Body of pancreas (tissue), 4 donors: ENCODE results near the gene PNPLA6. TPM values are rescaled to one million over a fixed set of nuclear protein-coding genes. Genes with fewer than 3 reads are reported as not detected.

Experiments
- ATAC-seq: fragments of 150-250 bp; one replicate; pipeline ENCODE4 v1.9.1; 2016
- DNase-seq, 4 donors: peaks; one replicate each; pipeline ENCODE4 v3.0.0-alpha.2; 2019
- H3K27ac ChIP-seq, 4 donors: fragments of 200-600 bp; sonication (generic); 1 replicate in 3 of 4; 2 replicates in 1 of 4; pipeline versions ENCODE4 v1.5.1 to v1.6.1; 2016 to 2019; ENCODE audit warnings: mild to moderate bottlenecking in 1 of 4, mixed read lengths in 1 of 4, moderate library complexity in 1 of 4
- H3K27me3 ChIP-seq, 2 donors: fragments of 200-600 bp; sonication (generic); one replicate each; pipeline ENCODE4 v1.6.0; 2016; ENCODE audit warnings: mild to moderate bottlenecking in 1 of 2
- H3K36me3 ChIP-seq, 2 donors: fragments of 200-600 bp; sonication (generic); replicated peaks in 1 of 2; 2 replicates each; pipeline ENCODE4 v1.5.1; 2016; ENCODE audit warnings: low read depth in 2 of 2; ENCODE audit not compliant: insufficient read depth in 1 of 2
- H3K4me1 ChIP-seq: fragments of 200-600 bp; sonication (generic); one replicate; pipeline ENCODE4 v1.6.0; 2016
- H3K4me3 ChIP-seq, 2 donors: fragments of 200-600 bp; sonication (generic); 1 replicate in 1 of 2; 2 replicates in 1 of 2; pipeline ENCODE4 v1.5.1; 2016 to 2019
- H3K9me3 ChIP-seq, 3 donors: fragments of 200-600 bp; sonication (generic); 1 replicate in 2 of 3; 2 replicates in 1 of 3; pipeline ENCODE4 v1.5.1; 2016
- POLR2A ChIP-seq, 3 donors: fragments of 450-650 bp; IDR thresholded peaks; one replicate each; pipeline ENCODE4 v1.6.1; 2016; ENCODE audit warnings: antibody characterized with exemption in 3 of 3, mild to moderate bottlenecking in 2 of 3
- WGBS, 2 donors: methylation state at CpG; one replicate each; pipeline ENCODE4 v1.1.5; 2017; 5-methylcytosine and 5-hydroxymethylcytosine counted together
- intact Hi-C: fragments of 100-400 bp; cut with DNase I; formaldehyde crosslinking; loops from one replicate; pipeline ENCODE4 v1.15.1; 2023
- small RNA-seq: library from RNA; depleted of rRNA; stranded (forward); fragments of <200 nt; gene quantifications from one replicate; pipeline ENCODE3, GENCODE V24; 2016
- total RNA-seq, 2 donors: library from RNA; depleted of rRNA; stranded (reverse); fragments of >200 nt; gene quantifications; one replicate each; pipeline ENCODE4 v1.1.0, GENCODE V29; 2016
- TF ChIP-seq, protein P1 (sequence below), 7 experiments: fragments of 450-650 bp in 4 of 7; fragments of 200-600 bp in 3 of 7; sonication (generic) in 3 of 7; IDR thresholded peaks; one replicate each; pipeline ENCODE4 v1.5.1; 2016 to 2019; ENCODE audit warnings: antibody characterized with exemption in 7 of 7

Gene PNPLA6
- total RNA-seq, 2 donors from 2014 or later = 43.8 to 52.1 TPM

DNA sequence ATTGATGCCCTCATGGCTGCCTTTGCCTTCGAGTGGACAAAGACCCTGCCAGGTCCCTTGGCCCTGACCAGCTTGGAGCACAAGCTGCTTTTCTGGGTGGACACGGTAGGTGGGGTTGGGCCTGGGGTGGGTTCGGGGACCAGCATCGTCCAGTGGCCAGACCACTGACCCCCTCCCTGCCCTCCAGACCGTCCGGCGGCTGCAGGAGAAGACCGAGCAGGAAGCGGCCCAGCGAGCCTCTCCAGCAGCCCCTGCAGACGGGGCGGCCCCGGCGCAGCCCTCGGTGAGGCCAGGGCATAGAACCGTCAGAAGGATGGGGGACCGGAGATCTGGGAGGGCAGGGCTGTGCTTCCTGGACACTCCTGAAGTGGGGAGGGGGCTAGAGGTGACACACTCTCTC is 70.8 kb downstream of the PNPLA6 start:
- 97% methylated on average over 15 of the region's 17 CpGs; no CpG with 5 or more reads in 1 of the 2 donors for WGBS, 2 donors
- H3K27ac ChIP-seq = no peak overlapping the region
- no peaks in the 10 kb centered on the region for H3K27me3 ChIP-seq
- DNase-seq (no peak), ATAC-seq (no peak)
- no peak for TF ChIP-seq POLR2A (IDR thresholded peaks at IDR 0.05)
- TF ChIP-seq, protein P1, sequence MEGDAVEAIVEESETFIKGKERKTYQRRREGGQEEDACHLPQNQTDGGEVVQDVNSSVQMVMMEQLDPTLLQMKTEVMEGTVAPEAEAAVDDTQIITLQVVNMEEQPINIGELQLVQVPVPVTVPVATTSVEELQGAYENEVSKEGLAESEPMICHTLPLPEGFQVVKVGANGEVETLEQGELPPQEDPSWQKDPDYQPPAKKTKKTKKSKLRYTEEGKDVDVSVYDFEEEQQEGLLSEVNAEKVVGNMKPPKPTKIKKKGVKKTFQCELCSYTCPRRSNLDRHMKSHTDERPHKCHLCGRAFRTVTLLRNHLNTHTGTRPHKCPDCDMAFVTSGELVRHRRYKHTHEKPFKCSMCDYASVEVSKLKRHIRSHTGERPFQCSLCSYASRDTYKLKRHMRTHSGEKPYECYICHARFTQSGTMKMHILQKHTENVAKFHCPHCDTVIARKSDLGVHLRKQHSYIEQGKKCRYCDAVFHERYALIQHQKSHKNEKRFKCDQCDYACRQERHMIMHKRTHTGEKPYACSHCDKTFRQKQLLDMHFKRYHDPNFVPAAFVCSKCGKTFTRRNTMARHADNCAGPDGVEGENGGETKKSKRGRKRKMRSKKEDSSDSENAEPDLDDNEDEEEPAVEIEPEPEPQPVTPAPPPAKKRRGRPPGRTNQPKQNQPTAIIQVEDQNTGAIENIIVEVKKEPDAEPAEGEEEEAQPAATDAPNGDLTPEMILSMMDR (IDR thresholded peaks at IDR 0.05) = no peak
- H3K36me3 ChIP-seq = peaks cover 5 to 14% of the 10 kb centered on the region in 2 donors
- no peak overlapping the region for H3K4me3 ChIP-seq
- H3K4me1 ChIP-seq = peaks cover 21% of the 10 kb centered on the region
- intact Hi-C loops = no loop called here
- H3K9me3 ChIP-seq = no peaks in the 10 kb centered on the region

DNA sequence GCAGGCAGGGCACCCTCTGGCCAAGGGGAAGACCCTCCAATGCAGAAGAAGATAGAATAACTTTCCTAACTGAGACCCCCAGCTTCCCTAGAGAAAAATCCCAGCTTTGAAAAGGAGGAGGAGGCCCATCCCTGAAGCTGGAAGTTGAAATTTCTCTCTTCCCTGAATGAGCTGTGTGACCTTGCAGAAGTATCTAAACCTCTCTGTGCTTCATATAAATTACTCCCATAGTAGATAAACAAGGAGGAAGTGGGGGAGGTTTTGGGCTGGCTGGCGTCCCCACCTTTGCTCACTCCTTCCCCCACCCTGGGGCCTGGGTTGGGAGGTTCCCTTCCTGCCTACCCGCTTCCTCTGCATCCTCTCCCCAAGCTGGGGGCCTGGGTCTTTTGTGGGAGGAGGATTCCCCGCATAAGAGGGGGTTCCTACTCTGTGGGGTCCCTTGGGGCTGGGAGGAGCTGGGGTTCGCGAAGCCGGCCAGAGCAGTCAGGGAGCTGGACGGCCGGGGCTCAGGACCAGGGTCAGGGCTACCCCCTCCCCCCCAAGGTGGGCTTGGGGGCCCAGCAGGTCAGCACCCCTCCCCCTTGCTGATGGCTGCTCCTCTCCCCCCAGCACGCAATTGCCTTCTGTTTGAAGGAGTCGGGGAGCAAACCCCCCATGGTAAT is 71.8 kb downstream of the PNPLA6 start:
- Histone ChIP-seq H3K9me3 (no peaks in the 10 kb centered on the region), H3K4me3 (no peak overlapping the region), H3K27ac (no peak overlapping the region), H3K36me3 (peaks cover 12 to 14% of the 10 kb centered on the region in 2 donors), H3K27me3 (no peaks in the 10 kb centered on the region), H3K4me1 (peaks cover 13% of the 10 kb centered on the region)
- intact Hi-C loops = no loop called here
- no peak for TF ChIP-seq POLR2A (IDR thresholded peaks at IDR 0.05)
- TF ChIP-seq, protein P1 (IDR thresholded peaks at IDR 0.05) = no peak
- no peak for DNase-seq
- no peak for ATAC-seq
- 89 to 94% methylated on average over 9 to 10 of the region's 10 CpGs for WGBS, 2 donors

DNA sequence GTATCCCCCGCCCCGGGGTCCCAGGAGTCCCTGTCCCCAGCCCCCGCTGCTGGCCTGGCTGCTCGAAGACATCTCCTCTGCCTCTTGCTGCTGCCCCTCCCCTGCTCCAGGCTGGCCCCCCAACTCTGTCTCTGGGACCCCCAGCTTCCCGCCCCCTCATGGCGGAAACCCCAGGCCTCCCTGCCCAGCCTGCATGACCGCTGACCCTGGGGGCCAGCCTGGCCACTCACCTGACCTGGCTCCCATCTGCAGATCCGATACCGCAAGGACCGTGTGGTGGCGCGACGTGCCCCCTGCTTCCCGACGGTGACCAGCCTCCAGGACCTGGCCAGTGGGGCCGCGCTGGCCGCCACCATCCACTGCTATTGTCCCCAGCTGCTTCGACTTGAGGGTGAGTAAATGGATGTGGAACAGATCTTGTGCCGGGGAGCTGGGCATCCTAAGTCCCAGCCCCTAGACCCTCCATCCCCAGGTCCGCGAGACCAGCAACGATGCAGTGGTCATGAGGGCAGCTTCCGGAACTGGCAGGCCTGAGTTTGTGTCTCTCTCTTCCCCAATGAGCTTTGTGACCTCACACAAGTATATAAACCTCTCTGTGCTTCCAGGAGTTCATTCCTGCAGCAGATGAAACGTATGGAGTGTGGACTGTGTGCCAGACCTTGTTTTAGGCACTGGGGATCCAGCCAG is 72.5 kb downstream of the PNPLA6 start:
- peaks cover 13 to 14% of the 10 kb centered on the region in 2 donors for H3K36me3 ChIP-seq
- intact Hi-C loops = no loop called here
- no peak for ATAC-seq

DNA sequence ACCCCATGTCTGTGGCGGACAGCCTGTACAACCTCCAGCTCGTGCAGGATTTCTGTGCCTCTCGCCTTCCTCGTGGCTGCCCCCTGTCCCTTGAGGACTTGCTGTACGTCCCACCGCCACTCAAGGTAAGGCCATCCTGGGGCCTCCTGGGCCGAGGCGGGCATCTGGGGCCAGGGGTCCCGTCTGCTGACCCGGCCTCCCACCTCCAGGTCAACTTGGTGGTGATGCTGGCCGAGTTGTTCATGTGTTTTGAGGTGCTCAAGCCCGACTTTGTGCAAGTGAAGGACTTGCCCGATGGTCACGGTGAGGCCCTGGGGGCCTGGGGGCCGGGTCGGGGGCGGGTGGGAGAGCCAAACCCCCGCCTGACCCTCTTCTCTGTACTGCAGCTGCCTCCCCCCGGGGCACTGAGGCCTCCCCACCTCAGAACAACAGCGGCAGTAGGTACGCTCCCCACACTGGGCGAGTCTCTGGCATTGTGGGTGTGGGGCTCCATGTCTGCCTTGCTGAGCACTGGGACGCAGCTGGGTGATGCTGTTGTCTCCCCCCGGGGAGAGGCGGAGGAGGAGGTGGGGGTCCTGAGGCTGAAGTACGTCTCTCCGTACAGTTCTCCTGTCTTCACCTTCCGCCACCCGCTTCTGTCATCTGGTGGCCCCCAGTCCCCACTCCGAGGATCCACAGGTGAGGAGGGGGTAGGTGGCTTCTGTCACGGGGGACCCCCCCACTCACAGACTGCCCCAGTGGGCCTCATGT is 75.1 kb downstream of the PNPLA6 start:
- Histone ChIP-seq H3K4me1 (no peaks in the 10 kb centered on the region), H3K27me3 (no peaks in the 10 kb centered on the region), H3K4me3 (no peak overlapping the region), H3K9me3 (no peaks in the 10 kb centered on the region), H3K27ac (no peak overlapping the region), H3K36me3 (peaks cover 13 to 14% of the 10 kb centered on the region in 2 donors)
- DNase-seq (no peak), ATAC-seq (no peak)
- intact Hi-C loops = no loop called here
- TF ChIP-seq POLR2A (IDR thresholded peaks at IDR 0.05) = no peak
- TF ChIP-seq, protein P1 (IDR thresholded peaks at IDR 0.05) = no peak
- 86 to 92% methylated on average over 8 to 28 of the region's 31 CpGs for WGBS, 2 donors

More for the DNA sequence above, 72.5 kb downstream of the PNPLA6 start:
- no peaks in the 10 kb centered on the region for H3K9me3 ChIP-seq
- H3K4me1 ChIP-seq = peaks cover 7% of the 10 kb centered on the region
- no peak for DNase-seq
- H3K27me3 ChIP-seq = no peaks in the 10 kb centered on the region
- H3K4me3 ChIP-seq = no peak overlapping the region
- 91% methylated on average over 10 to 25 of the region's 25 CpGs for WGBS, 2 donors
- H3K27ac ChIP-seq = no peak overlapping the region
- TF ChIP-seq, protein P1 (IDR thresholded peaks at IDR 0.05) = no peak
- TF ChIP-seq POLR2A (IDR thresholded peaks at IDR 0.05) = no peak

Small RNA genes lying within 50 kb of the gene (small RNA-seq; reads per million reads assigned to genes)
- gene AC008878.2 = not detected

Other genes starting within 250 kb of the PNPLA6 start
- gene INSR, start 241.3 kb upstream of the PNPLA6 start, total RNA-seq = 100 to 1,000 TPM; 243 to 284 TPM
- gene ARHGEF18, start 186.8 kb upstream of the PNPLA6 start, total RNA-seq = 10 to 100 TPM; 30.0 to 51.6 TPM
- 1 to 10 TPM; 3.9 to 7.6 TPM for gene PEX11G, start 46.7 kb upstream of the PNPLA6 start, total RNA-seq
- gene ZNF358, start 19.6 kb upstream of the PNPLA6 start, total RNA-seq = 10 to 100 TPM; 40.2 to 93.6 TPM
- gene MCOLN1, start 13.1 kb upstream of the PNPLA6 start, total RNA-seq = 10 to 100 TPM; 10.6 to 11.9 TPM
- gene CAMSAP3, start 60.1 kb downstream of the PNPLA6 start, total RNA-seq = 10 to 100 TPM; 21.8 to 32.3 TPM
- gene XAB2, start 93.8 kb downstream of the PNPLA6 start, total RNA-seq = 10 to 100 TPM; 34.5 to 36.3 TPM
- gene PET100, start 94.1 kb downstream of the PNPLA6 start, total RNA-seq = 10 to 100 TPM in 1 of 2 donors, 1 to 10 TPM in 1; 1.3 to 32.0 TPM
- not detected for gene PCP2, start 98.0 kb downstream of the PNPLA6 start, total RNA-seq
- gene STXBP2, start 101.4 kb downstream of the PNPLA6 start, total RNA-seq = 100 to 1,000 TPM in 1 of 2 donors, 10 to 100 TPM in 1; 61.0 to 151 TPM
- gene RETN, start 133.3 kb downstream of the PNPLA6 start, total RNA-seq = not detected
- not detected for gene MCEMP1, start 141.4 kb downstream of the PNPLA6 start, total RNA-seq
- gene TRAPPC5, start 145.1 kb downstream of the PNPLA6 start, total RNA-seq = 10 to 100 TPM; 10.9 to 18.7 TPM
- not detected for gene FCER2, start 166.4 kb downstream of the PNPLA6 start, total RNA-seq
- 1 to 10 TPM in 1 of 2 donors, under 1 TPM in 1; 0.52 to 6.6 TPM for gene CLEC4G, start 196.4 kb downstream of the PNPLA6 start, total RNA-seq
- gene CD209, start 211.8 kb downstream of the PNPLA6 start, total RNA-seq = 1 to 10 TPM; 1.6 to 2.0 TPM
- not detected for gene CLEC4M, start 227.5 kb downstream of the PNPLA6 start, total RNA-seq